ENCODE results near the gene ZMYM5.
"Not testable (repeated sequence)": the region's sequence is repeated elsewhere in the genome, so short reads cannot be mapped to it uniquely, and the experiment has no call there.

ZMYM5 gene

DNA sequence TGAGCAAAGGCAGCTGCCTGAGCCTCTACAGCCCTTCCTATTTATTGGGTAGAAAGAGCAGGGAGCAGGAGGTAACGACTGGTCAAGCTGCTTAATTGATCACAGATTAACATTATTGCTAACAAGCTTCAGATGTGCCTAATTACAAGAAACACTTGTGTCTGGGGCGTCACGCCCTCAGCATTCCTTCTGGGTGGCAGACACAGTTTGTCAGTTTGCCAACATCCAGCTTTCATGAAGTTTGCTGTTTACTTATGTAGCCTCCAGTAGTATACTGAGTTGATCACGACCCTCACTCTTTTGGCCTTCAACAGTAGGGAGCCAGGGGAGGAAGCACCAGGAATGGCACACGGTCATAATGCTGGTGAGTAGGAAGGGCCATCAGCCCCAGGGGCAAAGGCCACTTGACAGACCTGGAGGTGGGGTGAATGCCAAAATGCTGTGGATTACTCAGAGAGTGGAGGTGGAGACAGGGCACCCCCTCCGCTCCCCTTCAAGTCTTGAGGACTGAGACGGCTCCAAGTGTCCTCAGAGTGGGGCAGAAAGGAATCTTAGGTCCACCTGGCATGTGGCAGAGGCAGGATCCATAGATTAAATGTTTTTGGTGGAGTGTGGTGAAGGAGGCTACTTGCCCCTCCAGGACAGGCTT, 45.8 kb downstream of the ZMYM5 start:
- Histone ChIP-seq H3K27ac (ENCODE audit: low read length) (no peak overlapping the region), H3K4me3 (ENCODE audit: low read length) (no peak overlapping the region), H3K4me1 (ENCODE audit: insufficient read depth, low read length) (no peaks in the 10 kb centered on the region; the same call in 1 of the 2 replicates), H3K9me3 (ENCODE audit: insufficient read depth, low read depth, low read length) (no peaks in the 10 kb centered on the region; the same call in 1 of the 2 replicates), H3K36me3 (ENCODE audit: insufficient read depth, low read depth, low read length) (0 out of 2 replicates have a peak, but pooled peaks cover 9% of the 10 kb centered on the region), H3K9ac (ENCODE audit: low read depth, low read length) (no peak overlapping the region), H3K27me3 (ENCODE audit: insufficient read depth, low read length) (no peaks in the 10 kb centered on the region)

DNA sequence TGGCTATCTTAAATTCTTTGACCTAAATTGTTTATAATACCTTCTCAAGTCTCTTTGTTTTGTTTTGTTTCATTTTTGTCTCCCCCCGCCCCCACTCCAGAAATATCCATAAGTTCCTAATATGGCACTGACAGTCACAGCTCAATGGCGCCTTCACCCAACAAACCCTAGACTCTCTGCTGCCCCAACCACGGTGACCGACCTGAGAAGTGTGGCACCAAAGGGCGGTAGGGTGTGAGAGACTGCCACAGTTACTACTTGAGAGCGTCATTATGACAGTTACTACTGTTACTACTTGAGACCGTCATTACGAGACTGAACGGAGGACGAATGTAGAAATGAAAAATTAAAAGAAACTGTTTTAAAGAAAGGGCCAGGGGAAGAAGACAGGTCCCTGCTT, 46.3 kb downstream of the ZMYM5 start:
- Histone ChIP-seq H3K9ac (ENCODE audit: low read depth, low read length) (no peak overlapping the region), H3K27ac (ENCODE audit: low read length) (no peak overlapping the region), H3K36me3 (ENCODE audit: insufficient read depth, low read depth, low read length) (0 out of 2 replicates have a peak, but pooled peaks cover 9% of the 10 kb centered on the region), H3K27me3 (ENCODE audit: insufficient read depth, low read length) (no peaks in the 10 kb centered on the region), H3K4me1 (ENCODE audit: insufficient read depth, low read length) (no peaks in the 10 kb centered on the region; the same call in 1 of the 2 replicates), H3K9me3 (ENCODE audit: insufficient read depth, low read depth, low read length) (no peaks in the 10 kb centered on the region; the same call in 1 of the 2 replicates), H3K4me3 (ENCODE audit: low read length) (no peak overlapping the region)

DNA sequence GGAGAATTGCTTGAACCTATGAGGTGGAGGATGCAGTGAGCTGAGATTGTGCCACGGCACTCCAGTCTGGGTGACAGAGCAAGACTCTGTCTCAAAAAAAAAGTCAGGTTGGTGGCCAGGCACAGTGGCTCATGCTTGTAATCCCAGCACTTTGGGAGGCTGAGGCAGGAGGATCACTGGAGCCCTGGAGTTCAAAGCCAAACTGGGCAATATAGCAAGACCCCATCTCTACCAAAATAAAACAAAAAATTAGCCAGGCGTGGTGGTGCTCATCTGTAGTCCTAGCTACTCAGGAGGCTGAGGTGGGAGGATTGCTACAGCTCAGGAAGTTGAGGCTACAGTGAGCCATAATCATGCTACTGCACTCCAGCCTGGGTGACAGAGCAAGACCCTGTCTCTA, 47.6 kb downstream of the ZMYM5 start:
- not testable (repeated sequence) for H3K9ac ChIP-seq (ENCODE audit: low read depth, low read length); H3K4me1 ChIP-seq (ENCODE audit: insufficient read depth, low read length)

DNA sequence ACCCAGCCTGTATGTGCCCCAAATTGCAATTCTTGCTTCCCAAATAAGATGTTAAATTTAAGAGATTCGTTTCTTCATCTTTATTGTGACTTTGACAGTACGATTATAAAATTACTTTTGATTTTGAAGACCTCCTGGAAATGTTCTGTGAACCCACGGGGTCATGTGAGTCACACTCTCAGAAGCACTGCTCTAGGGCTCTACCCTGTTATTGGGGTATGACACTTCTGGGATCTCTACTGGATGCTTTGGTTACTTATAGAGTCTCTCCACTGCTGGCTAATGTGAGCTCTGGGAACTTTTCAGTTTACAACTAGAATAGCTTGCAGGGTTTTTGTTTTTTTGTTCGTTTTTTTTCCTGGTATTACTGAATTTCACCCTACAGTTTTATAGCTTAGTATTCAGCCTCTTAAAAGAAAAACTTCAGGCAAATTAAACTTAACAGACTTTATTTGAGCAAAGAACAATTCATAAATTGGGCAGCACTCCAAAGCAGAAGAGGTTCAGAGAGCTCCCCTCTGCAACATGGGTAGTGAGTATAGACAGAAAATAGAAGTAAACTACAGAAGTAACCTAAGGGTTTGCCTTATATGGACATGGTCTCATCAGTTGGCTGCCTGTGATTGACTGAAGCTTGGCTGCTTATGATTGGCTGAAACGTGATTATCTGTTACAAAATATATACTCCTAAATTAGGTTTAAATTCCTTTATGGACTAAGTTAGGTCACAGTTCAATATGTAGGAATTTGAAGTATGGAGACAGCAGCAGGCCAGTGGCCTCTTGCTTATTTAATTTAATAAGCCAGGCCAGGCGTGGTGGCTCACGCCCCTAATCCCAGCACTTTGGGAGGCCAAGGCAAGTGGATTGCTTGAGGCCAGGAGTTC, 52.2 kb downstream of the ZMYM5 start:
- Histone ChIP-seq H3K9ac (ENCODE audit: low read depth, low read length) (no peak overlapping the region), H3K36me3 (ENCODE audit: insufficient read depth, low read depth, low read length) (no peaks in the 10 kb centered on the region), H3K9me3 (ENCODE audit: insufficient read depth, low read depth, low read length) (no peaks in the 10 kb centered on the region), H3K4me3 (ENCODE audit: low read length) (no peak overlapping the region), H3K4me1 (ENCODE audit: insufficient read depth, low read length) (no peaks in the 10 kb centered on the region), H3K27ac (ENCODE audit: low read length) (no peak overlapping the region), H3K27me3 (ENCODE audit: insufficient read depth, low read length) (no peaks in the 10 kb centered on the region)

More for the DNA sequence above, 47.6 kb downstream of the ZMYM5 start:
- H3K27ac ChIP-seq (ENCODE audit: low read length); H3K27me3 ChIP-seq (ENCODE audit: insufficient read depth, low read length); H3K36me3 ChIP-seq (ENCODE audit: insufficient read depth, low read depth, low read length); H3K9me3 ChIP-seq (ENCODE audit: insufficient read depth, low read depth, low read length); H3K4me3 ChIP-seq (ENCODE audit: low read length): not testable (repeated sequence)

DNA sequence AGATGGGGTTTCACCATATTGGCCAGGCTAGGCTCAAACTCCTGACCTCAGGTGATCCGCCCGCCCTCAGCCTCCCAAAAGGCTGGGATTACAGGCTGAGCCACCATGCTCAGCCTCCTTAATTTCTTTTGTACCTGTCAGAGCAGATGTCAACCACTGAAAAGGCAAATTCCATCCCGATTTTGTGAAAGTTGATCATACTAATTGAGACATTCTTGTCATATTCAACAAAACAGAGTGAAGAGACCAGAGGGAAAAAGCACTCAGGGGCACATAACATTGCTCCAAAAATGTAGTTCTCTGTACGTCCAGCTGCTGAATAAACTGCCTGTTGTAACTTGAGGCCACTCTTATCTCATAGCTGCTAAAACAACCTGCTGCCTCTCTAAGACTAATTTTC, 53.3 kb downstream of the ZMYM5 start:
- Histone ChIP-seq H3K9me3 (ENCODE audit: insufficient read depth, low read depth, low read length) (no peaks in the 10 kb centered on the region), H3K4me1 (ENCODE audit: insufficient read depth, low read length) (no peaks in the 10 kb centered on the region), H3K4me3 (ENCODE audit: low read length) (no peak overlapping the region), H3K36me3 (ENCODE audit: insufficient read depth, low read depth, low read length) (no peaks in the 10 kb centered on the region), H3K27me3 (ENCODE audit: insufficient read depth, low read length) (no peaks in the 10 kb centered on the region), H3K27ac (ENCODE audit: low read length) (no peak overlapping the region), H3K9ac (ENCODE audit: low read depth, low read length) (no peak overlapping the region)

DNA sequence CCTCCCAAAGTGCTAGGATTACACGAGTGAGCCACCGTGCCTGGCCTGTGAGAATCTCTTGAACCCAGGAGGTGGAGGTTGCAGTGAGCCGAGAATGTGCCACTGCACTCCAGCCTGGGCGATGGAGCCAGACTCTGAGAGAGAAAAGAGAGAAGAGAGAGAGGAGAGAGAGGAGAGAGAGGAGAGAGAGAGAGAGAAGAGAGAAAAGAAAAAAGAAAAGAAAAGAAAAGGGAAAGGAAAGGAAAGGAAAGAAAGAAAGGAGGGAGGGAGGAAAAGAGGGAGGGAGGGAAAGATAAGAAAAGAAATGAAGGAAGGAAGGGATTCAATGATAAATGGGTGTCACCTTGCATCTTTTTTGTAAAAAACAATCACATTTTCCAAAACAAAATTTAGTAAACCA, 57.7 kb downstream of the ZMYM5 start:
- no peak overlapping the region for H3K9ac ChIP-seq (ENCODE audit: low read depth, low read length)
- H3K9me3 ChIP-seq (ENCODE audit: insufficient read depth, low read depth, low read length): no peaks in the 10 kb centered on the region
- H3K4me1 ChIP-seq (ENCODE audit: insufficient read depth, low read length): no peaks in the 10 kb centered on the region
- no peak overlapping the region for H3K4me3 ChIP-seq (ENCODE audit: low read length)
- H3K27ac ChIP-seq (ENCODE audit: low read length): no peak overlapping the region
- no peaks in the 10 kb centered on the region for H3K36me3 ChIP-seq (ENCODE audit: insufficient read depth, low read depth, low read length)
- no peaks in the 10 kb centered on the region for H3K27me3 ChIP-seq (ENCODE audit: insufficient read depth, low read length)

DNA sequence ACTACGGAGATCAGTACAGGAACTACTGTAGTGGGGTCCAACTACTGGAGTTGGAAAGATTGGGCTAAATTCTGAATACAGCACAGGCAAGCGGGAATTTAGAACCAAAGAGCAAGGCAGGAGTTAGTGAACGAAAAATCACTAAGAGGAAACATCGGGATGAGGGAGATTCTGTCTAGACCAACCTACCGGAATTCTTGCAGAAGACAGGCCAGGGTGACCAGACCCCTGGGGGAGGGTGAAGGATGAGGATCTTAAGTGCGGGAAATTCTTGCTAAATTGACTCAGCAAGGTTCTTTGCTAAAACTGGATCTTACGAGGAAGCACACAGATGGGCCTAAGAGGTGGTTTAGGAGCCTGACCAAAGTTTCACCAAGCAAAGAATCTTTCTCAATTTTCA, 67.5 kb downstream of the ZMYM5 start:
- Histone ChIP-seq H3K9me3 (ENCODE audit: insufficient read depth, low read depth, low read length) (no peaks in the 10 kb centered on the region), H3K27me3 (ENCODE audit: insufficient read depth, low read length) (no peaks in the 10 kb centered on the region), H3K36me3 (ENCODE audit: insufficient read depth, low read depth, low read length) (no peaks in the 10 kb centered on the region), H3K4me3 (ENCODE audit: low read length) (no peak overlapping the region), H3K4me1 (ENCODE audit: insufficient read depth, low read length) (peaks cover 10% of the 10 kb centered on the region; the same call in 1 of the 2 replicates), H3K27ac (ENCODE audit: low read length) (no peak overlapping the region), H3K9ac (ENCODE audit: low read depth, low read length) (no peak overlapping the region)

DNA sequence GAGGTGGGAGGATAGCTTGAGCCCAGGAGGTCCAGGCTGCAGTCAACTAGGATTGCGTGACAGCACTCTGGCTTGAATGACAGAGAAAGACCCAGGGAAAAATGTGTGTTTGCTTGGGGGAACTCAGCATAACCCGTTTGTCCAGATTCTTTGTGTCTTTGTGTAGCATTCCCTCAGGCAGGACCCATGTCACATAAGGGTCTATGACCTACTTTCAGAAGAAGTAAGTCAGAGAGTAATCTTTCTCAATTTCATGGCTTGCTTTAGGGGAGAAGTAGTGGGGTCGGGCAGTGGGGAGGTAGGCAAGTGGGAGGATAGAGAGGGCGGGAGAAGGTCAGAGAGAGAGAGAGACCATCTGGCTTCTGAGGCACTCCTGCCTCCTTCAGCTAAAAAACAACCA, 68.8 kb downstream of the ZMYM5 start:
- no peak overlapping the region for H3K27ac ChIP-seq (ENCODE audit: low read length)
- H3K4me1 ChIP-seq (ENCODE audit: insufficient read depth, low read length): peaks cover 10% of the 10 kb centered on the region; the same call in 1 of the 2 replicates
- H3K9me3 ChIP-seq (ENCODE audit: insufficient read depth, low read depth, low read length): no peaks in the 10 kb centered on the region
- no peaks in the 10 kb centered on the region for H3K27me3 ChIP-seq (ENCODE audit: insufficient read depth, low read length)
- H3K36me3 ChIP-seq (ENCODE audit: insufficient read depth, low read depth, low read length): no peaks in the 10 kb centered on the region
- H3K9ac ChIP-seq (ENCODE audit: low read depth, low read length): 0 out of 2 replicates have a peak overlapping the region, but pooled peaks have one; percentile 55
- peak overlapping the region; percentile 18; the same call in 1 of the 2 replicates for H3K4me3 ChIP-seq (ENCODE audit: low read length)

DNA sequence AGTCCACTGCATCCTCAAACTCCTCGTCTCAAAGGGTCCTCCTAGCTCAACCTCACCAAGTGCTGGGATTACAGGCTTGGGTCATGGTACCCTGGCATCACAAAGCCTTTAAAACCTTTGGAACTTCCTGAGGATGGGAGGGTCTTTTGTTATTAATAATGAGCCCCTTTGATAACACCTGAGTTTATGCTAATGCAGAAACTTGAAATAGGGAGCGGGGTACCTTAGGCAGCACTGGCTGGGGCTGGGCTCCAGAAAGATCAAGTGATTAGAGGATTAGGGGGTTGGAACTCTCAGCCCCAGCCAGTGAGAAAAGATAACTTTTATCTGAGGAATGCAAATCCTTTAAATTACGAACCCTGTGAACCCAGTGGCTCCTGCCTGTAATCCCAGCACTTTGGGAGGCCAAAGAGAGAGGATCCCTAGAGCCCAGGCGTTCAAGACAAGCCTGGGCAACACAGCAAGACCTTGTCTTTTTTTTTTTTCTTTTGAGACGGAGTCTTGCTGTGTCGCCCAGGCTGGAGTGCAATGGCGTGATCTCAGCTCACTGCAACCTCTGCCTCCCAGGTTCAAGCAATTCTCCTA, 71.4 kb downstream of the ZMYM5 start:
- Histone ChIP-seq H3K9ac (ENCODE audit: low read depth, low read length) (no peak overlapping the region), H3K4me1 (ENCODE audit: insufficient read depth, low read length) (peaks cover 10% of the 10 kb centered on the region; the same call in 1 of the 2 replicates), H3K36me3 (ENCODE audit: insufficient read depth, low read depth, low read length) (no peaks in the 10 kb centered on the region), H3K27me3 (ENCODE audit: insufficient read depth, low read length) (no peaks in the 10 kb centered on the region), H3K4me3 (ENCODE audit: low read length) (no peak overlapping the region), H3K9me3 (ENCODE audit: insufficient read depth, low read depth, low read length) (no peaks in the 10 kb centered on the region), H3K27ac (ENCODE audit: low read length) (no peak overlapping the region)

DNA sequence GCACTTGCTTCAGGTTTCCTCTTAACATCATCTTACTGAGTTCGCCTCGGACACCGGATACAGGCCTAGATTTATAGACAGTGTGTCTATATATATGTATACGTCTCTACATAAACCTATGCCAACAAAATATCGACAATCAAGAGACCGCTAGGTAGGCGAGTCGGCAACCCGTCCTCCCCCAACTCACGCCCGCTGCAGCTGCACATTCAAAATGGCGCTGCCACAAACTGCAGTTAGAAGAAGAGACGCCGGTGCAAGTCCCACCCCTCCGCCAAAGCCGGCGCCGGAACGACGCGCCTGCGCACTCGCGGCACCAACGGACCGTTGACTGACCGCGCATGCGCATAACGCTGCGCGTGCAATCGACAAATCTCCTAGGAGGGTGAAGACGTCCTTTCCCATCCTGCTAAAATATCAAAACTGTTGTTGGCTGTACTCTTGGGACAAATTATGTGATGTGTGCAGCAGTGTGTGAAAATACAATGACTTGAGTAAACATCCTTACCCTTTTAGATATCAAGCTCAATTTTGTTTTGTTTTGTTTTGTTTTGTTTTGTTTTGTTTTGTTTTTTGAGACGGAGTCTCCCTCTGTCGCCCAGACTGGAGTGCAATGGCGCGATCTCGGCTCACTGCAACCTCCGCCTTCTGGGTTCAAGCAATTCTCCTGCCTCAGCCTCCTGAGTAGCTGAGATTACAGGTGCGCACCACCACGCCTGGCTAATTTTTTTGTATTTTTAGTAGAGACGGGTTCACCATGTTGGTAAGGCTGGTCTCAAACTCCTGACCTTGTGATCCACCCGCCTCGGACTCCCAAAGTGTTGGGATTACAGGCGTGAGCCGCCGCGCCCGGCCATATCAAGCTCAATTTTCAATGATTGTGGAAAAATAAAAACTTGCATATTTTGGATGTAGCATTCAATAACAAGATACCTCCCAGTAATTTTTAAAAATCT, 80.4 kb downstream of the ZMYM5 start, which contains the start of gene PSPC1:
Gene PSPC1 (minus strand): TSS at position 219 of the 956 bp plus-strand sequence. CDS start 188 bp downstream, at position 31.
- Histone ChIP-seq H3K4me3 (ENCODE audit: low read length) (peak within 1 kb of the TSS; percentile 92), H3K27ac (ENCODE audit: low read length) (peak within 1 kb of the TSS; percentile 98), H3K9ac (ENCODE audit: low read depth, low read length) (peak within 1 kb of the TSS; percentile 96)
- H3K27me3 ChIP-seq (ENCODE audit: insufficient read depth, low read length); H3K4me1 ChIP-seq (ENCODE audit: insufficient read depth, low read length); H3K9me3 ChIP-seq (ENCODE audit: insufficient read depth, low read depth, low read length); H3K36me3 ChIP-seq (ENCODE audit: insufficient read depth, low read depth, low read length): not testable (repeated sequence)
